Naive B cell (primary cell): Measurements from ENCODE around the gene CNKSR2. TPM values are rescaled to one million over a fixed set of nuclear protein-coding genes. Genes with fewer than 3 reads are reported as not detected.

Experiments
- ATAC-seq, 2 donors: fragments of 150-1000 bp; cut with Tn5 transposase; 2 replicates each; pipeline ENCODE4 v1.10.0; 2021; ENCODE audit warnings: low read depth in 2 of 2, mild to moderate bottlenecking in 2 of 2, moderate library complexity in 2 of 2
- DNase-seq: peaks from one replicate; pipeline ENCODE4 v3.0.0; 2022
- H3K27ac Mint-ChIP-seq, 6 donors: one replicate each; pipeline ENCODE4 v1.8.0; 2020 to 2022; ENCODE audit warnings: mild to moderate bottlenecking in 6 of 6, mixed read lengths in 6 of 6, moderate library complexity in 5 of 6, inconsistent platforms in 2 of 6
- H3K27me3 Mint-ChIP-seq, 3 donors: one replicate each; pipeline ENCODE4 v1.8.0; 2021 to 2022; ENCODE audit warnings: mixed read lengths in 3 of 3, mild to moderate bottlenecking in 1 of 3
- H3K36me3 Mint-ChIP-seq, 2 donors: one replicate each; pipeline ENCODE4 v1.8.0; 2020 to 2022; ENCODE audit warnings: mixed read lengths in 2 of 2, inconsistent platforms in 1 of 2, mild to moderate bottlenecking in 1 of 2
- H3K4me1 Mint-ChIP-seq, 3 donors: one replicate each; pipeline ENCODE4 v1.8.0; 2020 to 2022; ENCODE audit warnings: mixed read lengths in 3 of 3, inconsistent platforms in 1 of 3, mild to moderate bottlenecking in 1 of 3, moderate library complexity in 1 of 3
- H3K4me3 Mint-ChIP-seq, 8 donors: one replicate each; pipeline ENCODE4 v1.8.0; 2020 to 2022; ENCODE audit warnings: mild to moderate bottlenecking in 8 of 8, mixed read lengths in 8 of 8, moderate library complexity in 8 of 8, inconsistent platforms in 2 of 8
- H3K9me3 Mint-ChIP-seq, 7 donors: one replicate each; pipeline ENCODE4 v1.8.0; 2020 to 2022; ENCODE audit warnings: mixed read lengths in 7 of 7, mild to moderate bottlenecking in 5 of 7, inconsistent platforms in 2 of 7, moderate library complexity in 1 of 7
- polyA plus RNA-seq, 6 donors: library from polyadenylated mRNA; unstranded; fragments of 300-500 nt; fragmentation: Illumina TruSeq; gene quantifications; one replicate each; pipeline ENCODE4 v1.2.3, GENCODE V29; 2021; ENCODE audit warnings: low read depth in 6 of 6

CNKSR2 gene
- polyA plus RNA-seq, 6 donors from 2014 or later: 8.7 to 18.2 (median 13.1) TPM

GRCh38 chrX:21394792-21395191 lies 20.6 kb downstream of the CNKSR2 start:
- no peak for DNase-seq
- Mint-ChIP-seq H3K27ac (no peak overlapping the region), H3K27me3 (no peaks in the 10 kb centered on the region), H3K4me1 (peaks cover 4 to 18% (median 15%) of the 10 kb centered on the region in 3 donors), H3K36me3 (peaks cover 19 to 20% of the 10 kb centered on the region in 2 donors), H3K4me3 (no peak overlapping the region), H3K9me3 (peaks cover 0 to 32% (median 14%) of the 10 kb centered on the region in 7 donors)
- no peak for ATAC-seq

- Mint-ChIP-seq H3K4me3 (no peak overlapping the region), H3K4me1 (peaks cover 3 to 14% (median 10%) of the 10 kb centered on the region in 3 donors), H3K27me3 (no peaks in the 10 kb centered on the region), H3K9me3 (peaks cover 0 to 2% (median 0%) of the 10 kb centered on the region in 7 donors), H3K27ac (no peak overlapping the region), H3K36me3 (peaks cover 0 to under 1% of the 10 kb centered on the region in 2 donors)
- ATAC-seq: no peak
- no peak for DNase-seq
Measured at GRCh38 chrX:21398426-21398825, 24.2 kb downstream of the CNKSR2 start.

DNA sequence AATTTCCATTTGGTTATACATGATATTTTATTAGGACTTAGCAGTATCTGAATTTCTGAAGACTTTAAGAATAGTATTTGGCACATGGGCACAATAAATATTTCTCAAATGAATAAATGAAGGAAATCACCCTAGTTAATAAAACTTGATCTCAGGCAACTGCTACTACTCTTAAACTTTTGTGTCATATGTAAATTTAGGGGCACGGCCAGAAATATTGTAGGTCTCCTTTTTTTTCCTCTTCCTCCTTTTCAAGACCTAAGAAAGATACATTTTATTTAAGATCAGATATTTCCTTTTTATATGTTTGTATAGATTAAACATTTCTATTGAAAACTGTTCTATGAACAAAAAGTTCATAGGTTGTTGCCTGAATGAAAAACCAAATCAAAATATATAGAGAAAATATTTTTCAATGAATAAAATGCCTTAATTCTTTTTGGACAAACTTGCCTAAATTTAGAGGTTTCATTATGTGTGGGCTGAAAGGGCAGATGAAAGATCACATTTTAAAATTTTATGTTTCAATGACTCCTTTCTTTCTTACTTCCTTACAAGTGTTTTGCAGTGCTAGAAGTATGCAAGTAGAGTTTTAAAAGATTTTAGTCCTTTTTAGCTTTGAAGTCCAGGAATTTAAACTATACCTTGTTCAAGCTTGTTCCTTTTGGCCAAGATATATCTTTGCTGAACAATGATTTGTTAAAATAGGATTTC lies 26.3 kb downstream of the CNKSR2 start:
- peak overlapping the region in 2 of 6 donors; percentile 31 to 66 for H3K27ac Mint-ChIP-seq
- DNase-seq (no peak), ATAC-seq (no peak)
- H3K27me3 Mint-ChIP-seq: no peaks in the 10 kb centered on the region
- H3K4me1 Mint-ChIP-seq: peaks cover 3 to 14% (median 9%) of the 10 kb centered on the region in 3 donors
- peaks cover 0 to 2% (median 0%) of the 10 kb centered on the region in 7 donors for H3K9me3 Mint-ChIP-seq
- no peaks in the 10 kb centered on the region for H3K36me3 Mint-ChIP-seq
- peak overlapping the region in 2 of 8 donors; percentile 2 to 45 for H3K4me3 Mint-ChIP-seq

DNA sequence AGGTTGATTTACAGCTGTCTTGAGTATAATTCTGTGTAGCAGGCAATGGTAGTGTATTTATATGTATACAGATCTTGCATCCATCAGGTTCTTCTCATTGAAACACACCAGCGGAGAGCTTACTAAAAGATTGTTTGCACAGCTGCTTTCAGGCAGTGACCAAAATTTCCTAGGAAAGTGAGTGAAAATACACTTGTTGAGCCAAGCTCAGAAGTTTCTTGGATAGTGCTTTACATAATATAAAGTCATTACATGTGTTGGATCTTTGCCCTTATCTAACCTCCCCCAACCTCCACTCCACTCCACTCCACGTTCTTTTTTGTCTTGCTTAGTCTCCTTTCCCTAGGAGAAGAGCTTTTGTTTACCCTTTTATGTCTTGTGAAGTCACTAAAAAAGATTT lies 34.1 kb downstream of the CNKSR2 start:
- DNase-seq: no peak
- Mint-ChIP-seq H3K4me3 (no peak overlapping the region), H3K4me1 (peaks cover 0 to 12% (median 10%) of the 10 kb centered on the region in 3 donors), H3K27me3 (no peaks in the 10 kb centered on the region), H3K36me3 (peaks cover 0 to 1% of the 10 kb centered on the region in 2 donors), H3K9me3 (peaks cover 0 to 5% (median 0%) of the 10 kb centered on the region in 7 donors), H3K27ac (peak overlapping the region in 1 of 6 donors; percentile 17)
- no peak for ATAC-seq

DNA sequence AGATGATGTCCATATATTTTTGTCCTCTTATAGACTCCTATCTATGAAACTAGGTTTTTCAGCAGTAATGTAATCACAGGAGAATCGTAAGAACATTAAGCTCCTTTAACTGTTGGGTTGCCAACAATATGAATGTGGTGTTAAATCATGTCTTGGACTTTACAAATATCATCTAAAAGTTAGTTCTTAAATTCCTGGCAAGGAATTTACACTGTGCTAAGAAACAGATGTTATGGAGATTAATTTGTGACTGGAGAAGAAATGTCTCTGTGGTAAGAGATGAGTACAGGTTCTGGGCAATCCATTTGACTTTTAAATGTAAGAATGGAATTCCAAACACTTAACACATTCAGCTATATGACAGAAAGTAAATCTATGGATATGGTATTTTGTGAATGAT lies 34.6 kb downstream of the CNKSR2 start:
- Mint-ChIP-seq H3K4me1 (peaks cover 0 to 12% (median 10%) of the 10 kb centered on the region in 3 donors), H3K9me3 (peaks cover 0 to 9% (median 2%) of the 10 kb centered on the region in 7 donors), H3K4me3 (no peak overlapping the region), H3K27ac (no peak overlapping the region), H3K36me3 (peaks cover 0 to 6% of the 10 kb centered on the region in 2 donors), H3K27me3 (no peaks in the 10 kb centered on the region)
- ATAC-seq: no peak
- no peak for DNase-seq

GRCh38 chrX:21412029-21412428 lies 37.8 kb downstream of the CNKSR2 start:
- Mint-ChIP-seq H3K27me3 (no peaks in the 10 kb centered on the region), H3K27ac (no peak overlapping the region), H3K4me3 (no peak overlapping the region), H3K36me3 (peaks cover 4 to 7% of the 10 kb centered on the region in 2 donors), H3K9me3 (peaks cover 0 to 26% (median 8%) of the 10 kb centered on the region in 7 donors), H3K4me1 (peaks cover 0 to 15% (median 10%) of the 10 kb centered on the region in 3 donors)
- ATAC-seq (no peak), DNase-seq (no peak)

DNA sequence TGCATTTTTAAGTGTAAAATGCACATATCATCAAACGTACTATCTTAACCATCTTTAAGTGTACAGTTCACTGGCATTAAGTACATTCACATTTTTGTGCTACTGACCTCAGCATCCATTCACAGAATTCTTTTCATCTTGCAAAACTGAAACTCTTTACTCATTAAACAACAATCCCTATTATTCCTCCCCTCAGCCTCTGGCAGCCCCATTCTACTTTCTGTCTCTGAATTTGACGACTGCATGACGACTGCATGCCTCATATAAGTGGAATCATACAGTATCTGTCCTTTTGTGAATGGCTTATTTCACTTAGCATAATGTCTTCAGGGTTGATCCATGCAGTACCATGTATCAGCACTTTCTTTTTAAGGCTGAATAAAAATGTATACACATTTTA lies 38.7 kb downstream of the CNKSR2 start:
- H3K27ac Mint-ChIP-seq: no peak overlapping the region
- DNase-seq: no peak
- peaks cover 4 to 33% (median 14%) of the 10 kb centered on the region in 7 donors for H3K9me3 Mint-ChIP-seq
- H3K36me3 Mint-ChIP-seq: peaks cover 9 to 12% of the 10 kb centered on the region in 2 donors
- no peak for ATAC-seq
- no peak overlapping the region for H3K4me3 Mint-ChIP-seq
- peaks cover 0 to 15% (median 5%) of the 10 kb centered on the region in 3 donors for H3K4me1 Mint-ChIP-seq
- no peaks in the 10 kb centered on the region for H3K27me3 Mint-ChIP-seq

DNA sequence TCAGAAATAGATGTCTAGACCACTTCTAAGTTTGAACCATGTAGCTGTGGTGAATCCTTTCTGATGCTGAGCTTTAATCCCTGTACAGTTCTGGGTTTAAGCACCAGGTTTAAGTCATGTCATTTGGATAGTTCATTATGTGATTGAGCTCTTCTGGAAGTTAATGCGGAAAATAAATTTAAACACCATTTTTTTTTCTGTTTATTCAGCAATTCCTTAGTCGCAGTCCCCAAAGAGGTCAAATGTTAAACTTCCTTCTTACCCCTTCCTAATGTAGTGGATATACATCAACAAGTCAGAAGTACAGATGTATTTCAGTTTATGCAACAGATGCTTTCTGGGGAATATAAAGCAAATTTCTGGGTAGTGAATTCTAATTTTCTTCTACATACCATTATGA lies 52.9 kb downstream of the CNKSR2 start:
- H3K4me1 Mint-ChIP-seq: peaks cover 6 to 23% (median 12%) of the 10 kb centered on the region in 3 donors
- no peaks in the 10 kb centered on the region for H3K36me3 Mint-ChIP-seq
- H3K27ac Mint-ChIP-seq: no peak overlapping the region
- DNase-seq (no peak), ATAC-seq (no peak)
- H3K27me3 Mint-ChIP-seq: no peaks in the 10 kb centered on the region
- peaks cover 0 to 2% (median 0%) of the 10 kb centered on the region in 7 donors for H3K9me3 Mint-ChIP-seq
- no peak overlapping the region for H3K4me3 Mint-ChIP-seq

GRCh38 chrX:21437036-21437435 lies 62.8 kb downstream of the CNKSR2 start:
- H3K9me3 Mint-ChIP-seq: no peaks in the 10 kb centered on the region
- H3K4me1 Mint-ChIP-seq: peaks cover 6 to 35% (median 9%) of the 10 kb centered on the region in 3 donors
- DNase-seq (no peak), ATAC-seq (no peak)
- no peaks in the 10 kb centered on the region for H3K27me3 Mint-ChIP-seq
- peak overlapping the region in 4 of 8 donors; percentile 3 to 76 (median 36) for H3K4me3 Mint-ChIP-seq
- H3K27ac Mint-ChIP-seq: peak overlapping the region in 1 of 6 donors; percentile 36
- no peaks in the 10 kb centered on the region for H3K36me3 Mint-ChIP-seq

DNA sequence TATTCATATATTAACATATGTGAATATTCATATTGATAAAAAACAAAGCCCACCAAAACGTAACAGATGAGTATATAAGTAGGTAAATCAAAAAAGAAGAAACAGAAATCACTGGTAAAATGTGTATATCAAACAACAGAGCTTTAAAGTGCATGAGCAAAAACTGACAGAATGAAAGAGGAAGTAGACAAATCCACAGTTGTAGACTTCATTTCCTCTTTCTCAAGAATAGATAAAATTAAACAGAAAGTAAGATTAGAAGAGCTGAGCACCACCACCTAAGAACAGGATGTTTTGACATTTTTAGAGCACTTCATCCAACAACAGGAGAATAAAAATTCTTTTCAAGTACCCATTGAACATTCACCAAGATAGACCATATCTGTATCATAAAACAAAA lies 64.6 kb downstream of the CNKSR2 start:
- Mint-ChIP-seq H3K4me3 (peak overlapping the region; percentile 26 to 87 (median 68)), H3K4me1 (peaks cover 6 to 39% (median 9%) of the 10 kb centered on the region in 3 donors), H3K9me3 (no peaks in the 10 kb centered on the region), H3K27ac (peak overlapping the region; percentile 17 to 91 (median 84)), H3K36me3 (no peaks in the 10 kb centered on the region), H3K27me3 (no peaks in the 10 kb centered on the region)
- peak; percentile 98 for ATAC-seq
- DNase-seq: peak; percentile 44

GRCh38 chrX:21440911-21441310 lies 66.7 kb downstream of the CNKSR2 start:
- Mint-ChIP-seq H3K36me3 (no peaks in the 10 kb centered on the region), H3K4me3 (no peak overlapping the region), H3K9me3 (no peaks in the 10 kb centered on the region), H3K4me1 (peaks cover 6 to 39% (median 9%) of the 10 kb centered on the region in 3 donors), H3K27ac (peak overlapping the region in 5 of 6 donors; percentile 23 to 93 (median 84)), H3K27me3 (no peaks in the 10 kb centered on the region)
- DNase-seq (no peak), ATAC-seq (no peak)

DNA sequence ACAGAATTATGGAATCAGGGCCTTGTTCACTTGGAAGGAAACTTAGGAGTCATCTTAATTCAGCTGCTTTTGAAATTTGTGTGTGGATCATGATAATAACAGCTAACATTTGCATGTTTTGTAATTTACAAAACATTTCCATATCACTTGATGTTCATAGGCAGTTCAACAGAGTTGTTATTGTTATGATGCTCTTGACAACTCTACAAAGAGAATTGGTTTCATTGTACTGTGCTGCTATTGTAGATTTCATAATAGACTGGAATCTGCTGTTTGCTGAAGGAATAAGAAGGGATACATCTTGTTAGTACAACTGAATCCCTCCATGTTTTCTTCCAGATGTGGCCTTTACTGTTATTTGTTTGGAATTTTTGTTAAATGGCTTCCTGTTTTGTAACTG lies 83.5 kb downstream of the CNKSR2 start:
- Mint-ChIP-seq H3K27ac (no peak overlapping the region), H3K4me3 (no peak overlapping the region), H3K36me3 (peaks cover 8 to 17% of the 10 kb centered on the region in 2 donors), H3K9me3 (peaks cover 0 to 5% (median 2%) of the 10 kb centered on the region in 7 donors), H3K4me1 (no peaks in the 10 kb centered on the region), H3K27me3 (no peaks in the 10 kb centered on the region)
- DNase-seq (no peak), ATAC-seq (no peak)

GRCh38 chrX:21469071-21469470 lies 94.9 kb downstream of the CNKSR2 start:
- Mint-ChIP-seq H3K9me3 (no peaks in the 10 kb centered on the region), H3K4me1 (no peaks in the 10 kb centered on the region), H3K4me3 (no peak overlapping the region), H3K27me3 (no peaks in the 10 kb centered on the region), H3K27ac (no peak overlapping the region), H3K36me3 (peaks cover 0 to 4% of the 10 kb centered on the region in 2 donors)
- DNase-seq: no peak
- ATAC-seq: no peak

GRCh38 chrX:21476909-21477308 lies 102.7 kb downstream of the CNKSR2 start:
- Mint-ChIP-seq H3K4me1 (peaks cover 0 to 7% (median 6%) of the 10 kb centered on the region in 3 donors), H3K27ac (peak overlapping the region in 1 of 6 donors; percentile 16), H3K4me3 (no peak overlapping the region), H3K36me3 (no peaks in the 10 kb centered on the region), H3K9me3 (no peaks in the 10 kb centered on the region), H3K27me3 (no peaks in the 10 kb centered on the region)
- DNase-seq (no peak), ATAC-seq (no peak)
